Right lobe of liver (tissue), 4 donors: ENCODE data around the gene UBE2E2.

Source experiments
- POLR2A ChIP-seq: fragments of 450-650 bp; IDR thresholded peaks from one replicate; pipeline ENCODE4 v1.6.1; 2017; ENCODE audit warnings: antibody characterized with exemption, mild to moderate bottlenecking
- TF ChIP-seq, protein P1 (sequence below), 4 donors: fragments of 200-600 bp in 3 of 4; fragments of 450-650 bp in 1 of 4; IDR thresholded peaks; one replicate each; pipeline versions ENCODE4 v1.5.1 to v1.8.0; 2016 to 2022; ENCODE audit warnings: antibody characterized with exemption in 4 of 4, mild to moderate bottlenecking in 2 of 4
- donor health status: DM: no; HTN: no; CAD: no.
- donor health status: DM: no; HTN: no; CAD: no.
- donor health status: DM: no; HTN: yes; CAD: no.

GRCh38 chr3:23253214-23253613 lies 50.1 kb downstream of the UBE2E2 start:
- TF ChIP-seq POLR2A: no peak
- TF ChIP-seq, protein P1, sequence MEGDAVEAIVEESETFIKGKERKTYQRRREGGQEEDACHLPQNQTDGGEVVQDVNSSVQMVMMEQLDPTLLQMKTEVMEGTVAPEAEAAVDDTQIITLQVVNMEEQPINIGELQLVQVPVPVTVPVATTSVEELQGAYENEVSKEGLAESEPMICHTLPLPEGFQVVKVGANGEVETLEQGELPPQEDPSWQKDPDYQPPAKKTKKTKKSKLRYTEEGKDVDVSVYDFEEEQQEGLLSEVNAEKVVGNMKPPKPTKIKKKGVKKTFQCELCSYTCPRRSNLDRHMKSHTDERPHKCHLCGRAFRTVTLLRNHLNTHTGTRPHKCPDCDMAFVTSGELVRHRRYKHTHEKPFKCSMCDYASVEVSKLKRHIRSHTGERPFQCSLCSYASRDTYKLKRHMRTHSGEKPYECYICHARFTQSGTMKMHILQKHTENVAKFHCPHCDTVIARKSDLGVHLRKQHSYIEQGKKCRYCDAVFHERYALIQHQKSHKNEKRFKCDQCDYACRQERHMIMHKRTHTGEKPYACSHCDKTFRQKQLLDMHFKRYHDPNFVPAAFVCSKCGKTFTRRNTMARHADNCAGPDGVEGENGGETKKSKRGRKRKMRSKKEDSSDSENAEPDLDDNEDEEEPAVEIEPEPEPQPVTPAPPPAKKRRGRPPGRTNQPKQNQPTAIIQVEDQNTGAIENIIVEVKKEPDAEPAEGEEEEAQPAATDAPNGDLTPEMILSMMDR (IDR thresholded peaks at IDR 0.05): no peak
